Inferior parietal cortex (tissue), 1 donor: ENCODE measurements around the gene HCRTR2.
"Not testable (repeated sequence)": the region's sequence is repeated elsewhere in the genome, so short reads cannot be mapped to it uniquely, and the experiment has no call there.

Experiments used
- DNase-seq: peaks from one replicate; pipeline ENCODE4 v3.0.0-alpha.2; 2016; ENCODE audit errors: extremely low spot score

The HCRTR2 gene

DNA sequence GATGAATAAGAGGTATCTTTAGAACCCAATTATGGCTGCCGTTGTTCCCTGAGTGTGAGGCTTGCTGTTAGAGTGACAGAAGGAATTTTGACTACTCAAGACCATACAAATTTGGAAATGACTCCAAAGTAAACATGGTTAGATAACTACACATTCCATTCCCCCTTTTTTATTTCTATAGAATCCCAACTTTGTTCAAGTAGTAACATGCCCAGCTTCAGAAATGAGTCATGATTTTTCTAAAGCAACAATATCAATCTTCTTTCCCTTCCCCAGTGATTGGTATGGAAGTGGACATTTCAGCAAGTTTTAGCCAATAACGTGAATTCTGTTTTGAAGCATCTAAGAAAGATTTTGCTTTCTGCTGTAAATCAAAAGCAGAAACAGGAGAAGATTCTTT lies 37.8 kb downstream of the HCRTR2 start:
- no peak for DNase-seq

DNA sequence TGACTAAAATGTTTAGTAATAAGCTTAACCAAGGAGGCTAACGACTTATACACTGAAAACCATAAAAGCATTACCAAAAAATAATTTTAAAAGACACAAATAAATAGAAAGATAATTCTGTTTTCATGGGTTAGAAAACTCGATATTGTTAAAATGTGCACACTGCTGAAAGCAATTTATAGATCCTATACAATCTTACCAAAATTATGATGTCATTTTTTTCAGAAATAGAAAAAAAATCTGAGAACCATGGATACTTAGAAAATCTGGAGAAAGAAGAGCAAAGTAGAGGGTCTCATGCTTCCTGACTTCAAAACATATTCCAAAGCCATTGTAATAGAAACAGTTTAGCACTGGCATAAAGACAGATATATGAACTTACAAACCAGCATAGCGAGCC lies 46.6 kb downstream of the HCRTR2 start:
- no peak for DNase-seq

DNA sequence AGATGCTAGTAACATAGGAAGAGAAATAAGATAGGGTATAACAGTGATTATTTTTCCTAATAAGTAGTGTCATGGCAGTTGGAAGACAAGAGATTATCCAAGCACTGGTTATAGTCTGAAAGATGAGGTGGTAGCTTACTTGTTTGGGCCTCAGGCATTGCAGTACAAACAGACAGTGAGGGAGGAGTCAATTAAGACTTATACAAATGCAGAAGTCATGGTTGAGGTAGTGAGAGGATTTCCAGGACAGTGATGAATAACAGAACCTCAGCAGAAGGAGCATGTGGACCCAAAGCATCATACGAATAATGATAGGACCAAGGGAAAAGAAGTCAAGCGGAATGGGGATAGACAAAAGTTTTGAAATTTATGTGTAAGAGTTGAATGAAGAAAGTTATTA lies 53.5 kb downstream of the HCRTR2 start:
- no peak for DNase-seq

DNA sequence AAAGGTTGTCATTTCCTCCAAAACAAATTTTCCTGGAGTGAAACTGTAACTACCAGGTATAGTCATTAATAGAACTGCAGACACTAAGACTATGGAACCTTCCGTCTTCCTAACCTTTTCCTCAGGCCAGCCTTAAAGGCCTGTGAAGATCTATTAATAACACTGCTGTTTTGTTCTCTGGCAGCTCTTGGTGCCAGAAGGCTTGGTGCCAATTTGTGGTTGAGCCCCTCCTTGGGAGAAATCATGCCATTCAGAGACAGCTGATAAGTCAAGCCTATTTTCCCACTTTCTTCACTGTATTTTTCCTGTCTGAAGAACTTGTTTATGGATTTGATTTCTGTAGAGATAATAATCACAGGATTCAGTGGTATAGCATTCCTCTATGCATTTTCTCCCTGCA lies 64.8 kb downstream of the HCRTR2 start:
- DNase-seq, result no peak

DNA sequence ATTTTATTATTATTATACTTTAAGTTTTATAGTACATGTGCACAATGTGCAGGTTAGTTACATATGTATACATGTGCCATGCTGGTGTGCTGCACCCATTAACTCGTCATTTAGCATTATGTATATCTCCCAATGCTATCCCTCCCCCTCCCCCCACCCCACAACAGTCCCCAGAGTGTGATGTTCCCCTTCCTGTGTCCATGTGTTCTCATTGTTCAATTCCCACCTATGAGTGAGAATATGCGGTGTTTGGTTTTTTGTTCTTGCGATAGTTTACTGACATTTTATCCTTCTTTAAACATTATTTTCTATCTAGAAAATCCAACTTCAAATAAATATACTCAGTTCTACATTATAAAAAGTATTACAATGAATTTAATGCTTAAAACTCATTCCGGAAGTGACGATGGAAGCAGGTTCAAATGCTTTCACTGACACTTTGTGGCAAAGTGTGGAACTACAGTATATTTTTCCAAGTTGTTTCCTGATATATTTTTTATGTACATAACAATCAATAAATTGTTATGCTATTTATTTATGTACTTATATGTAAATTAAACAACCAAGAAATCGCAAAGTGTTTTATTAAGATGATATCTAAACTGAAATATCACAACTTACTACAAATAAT lies 66.8 kb downstream of the HCRTR2 start:
- DNase-seq, result peak; percentile 45

DNA sequence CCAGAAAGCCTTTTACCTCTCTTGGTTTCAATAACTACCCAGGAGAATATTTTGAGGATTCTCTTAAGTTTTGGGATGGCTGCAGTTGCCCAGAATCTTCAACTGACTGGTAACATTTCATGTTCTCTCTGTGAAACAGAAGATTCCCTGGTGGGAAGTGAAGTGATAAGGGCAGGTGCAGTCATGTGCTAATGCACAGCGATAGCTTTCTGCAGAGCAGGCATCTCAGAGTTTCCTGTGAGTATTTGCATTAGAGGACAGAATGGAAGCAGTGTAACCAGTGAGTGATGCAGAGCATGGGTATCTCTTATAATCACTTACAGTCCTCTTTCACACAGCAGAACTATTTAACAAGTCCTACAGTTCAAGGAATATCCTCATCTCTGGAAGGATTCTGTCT lies 76.1 kb downstream of the HCRTR2 start:
- DNase-seq, result no peak

DNA sequence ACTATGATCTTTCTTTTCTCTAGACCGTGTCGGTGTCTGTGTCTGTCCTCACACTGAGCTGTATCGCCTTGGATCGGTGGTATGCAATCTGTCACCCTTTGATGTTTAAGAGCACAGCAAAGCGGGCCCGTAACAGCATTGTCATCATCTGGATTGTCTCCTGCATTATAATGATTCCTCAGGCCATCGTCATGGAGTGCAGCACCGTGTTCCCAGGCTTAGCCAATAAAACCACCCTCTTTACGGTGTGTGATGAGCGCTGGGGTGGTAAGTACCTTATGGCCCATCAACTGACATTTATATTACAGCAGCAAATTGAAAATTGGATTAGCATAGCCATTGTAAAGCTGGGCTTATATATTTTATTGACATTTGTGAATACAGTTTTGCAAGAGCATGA lies 80.8 kb downstream of the HCRTR2 start:
- no peak for DNase-seq

DNA sequence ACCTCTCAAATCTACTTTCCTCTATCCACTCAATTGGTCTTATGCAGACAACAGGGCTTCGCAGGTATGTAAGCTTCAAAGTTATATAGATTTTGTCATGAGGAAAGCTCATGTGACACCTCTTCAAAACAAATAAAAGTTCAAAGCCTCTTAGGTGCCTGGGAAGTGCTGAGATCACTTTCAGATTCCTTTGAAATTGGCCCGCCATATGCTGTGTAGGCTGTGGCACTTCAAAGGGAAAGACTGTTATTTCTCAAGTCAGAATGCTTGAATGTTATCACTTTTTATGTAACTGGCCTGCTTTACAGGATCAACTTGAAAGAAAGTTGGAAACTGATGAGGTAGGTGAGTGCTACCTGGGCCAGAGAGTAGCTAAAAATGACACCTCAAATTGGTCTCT lies 85.9 kb downstream of the HCRTR2 start:
- DNase-seq, result no peak

DNA sequence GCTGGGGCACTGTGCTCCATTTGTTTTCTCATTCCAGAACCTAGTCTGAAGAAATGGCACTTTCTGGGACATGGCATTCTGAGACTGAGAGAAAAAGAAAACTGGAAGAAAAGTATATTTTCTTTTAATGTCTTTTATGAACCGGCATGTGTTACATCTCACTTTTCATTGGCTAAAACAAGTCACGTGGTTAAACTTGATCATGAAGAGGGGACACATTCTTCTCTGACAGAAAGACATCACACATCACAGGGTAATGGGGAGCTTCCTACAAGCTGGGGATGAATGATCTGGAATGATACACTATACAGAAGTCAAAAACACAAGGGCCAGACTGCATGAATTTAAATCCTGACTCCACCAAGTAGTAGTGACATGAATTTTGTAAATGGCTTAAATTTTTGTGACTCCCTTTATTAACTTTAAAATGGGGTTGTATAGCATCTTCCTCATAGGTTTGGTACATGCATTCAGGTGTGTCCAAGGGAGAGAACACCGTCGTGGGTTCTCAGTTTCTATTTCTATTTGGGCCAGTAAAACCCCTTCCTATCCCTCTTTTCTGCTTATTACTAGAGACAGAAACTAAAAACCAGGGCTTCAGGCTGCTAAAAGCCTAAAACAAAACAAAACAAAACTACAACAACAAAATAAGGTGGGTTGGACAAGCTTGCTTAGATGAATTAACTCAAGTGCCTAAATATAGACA lies 91.2 kb downstream of the HCRTR2 start:
- no peak for DNase-seq

DNA sequence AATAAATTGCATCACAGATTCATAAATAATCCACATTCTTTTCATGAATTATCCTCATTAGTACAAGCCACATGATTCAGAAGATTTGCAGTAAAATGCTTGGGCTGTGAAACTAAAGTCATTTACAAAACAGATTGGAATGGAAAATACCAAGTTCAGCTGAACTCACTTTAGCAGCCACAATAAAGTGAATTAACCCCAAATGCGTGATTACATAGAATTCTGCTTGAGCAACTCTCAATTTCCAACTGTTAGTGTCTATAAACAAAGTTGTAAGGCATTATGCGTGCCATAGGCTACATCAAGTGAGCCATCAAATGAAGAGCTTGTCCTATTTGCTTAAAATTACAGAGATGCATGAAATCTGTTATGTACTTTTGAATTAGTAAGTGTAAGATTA lies 92.6 kb downstream of the HCRTR2 start:
- no peak for DNase-seq

DNA sequence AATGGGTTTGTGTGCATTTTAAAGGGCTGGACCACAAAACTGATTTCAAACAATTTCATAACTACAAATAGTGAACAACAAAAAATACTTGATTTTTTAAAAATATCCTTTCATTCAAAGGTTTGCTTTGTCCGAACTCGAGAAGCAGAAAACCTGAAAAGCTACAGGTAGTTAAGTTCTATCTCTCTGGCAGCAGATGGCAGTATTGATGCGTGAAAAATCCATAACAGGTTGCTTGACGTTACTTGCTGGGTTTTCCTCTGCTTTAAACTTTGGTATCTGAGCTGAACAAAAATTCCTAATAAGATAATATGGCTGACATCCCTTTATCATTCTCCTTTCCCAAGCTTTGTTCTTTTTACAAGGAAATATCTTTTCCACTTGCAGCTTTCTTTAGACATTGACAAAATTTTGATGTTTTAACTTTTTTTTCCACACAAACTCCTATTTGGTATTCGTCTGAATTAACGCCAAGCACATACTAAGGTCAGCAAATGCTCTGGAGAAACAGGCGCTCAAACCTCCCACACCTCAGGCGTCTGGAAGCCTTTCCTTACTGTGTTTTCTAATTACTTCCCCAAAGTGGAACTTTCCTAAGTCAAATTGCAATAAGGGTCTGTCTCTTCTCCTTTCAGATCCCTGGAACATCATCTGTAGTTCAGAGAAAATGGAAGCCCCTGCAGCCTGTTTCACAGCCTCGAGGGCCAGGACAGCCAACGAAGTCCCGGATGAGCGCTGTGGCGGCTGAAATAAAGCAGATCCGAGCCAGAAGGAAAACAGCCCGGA lies 102.6 kb downstream of the HCRTR2 start:
- DNase-seq, result peak; percentile 55

DNA sequence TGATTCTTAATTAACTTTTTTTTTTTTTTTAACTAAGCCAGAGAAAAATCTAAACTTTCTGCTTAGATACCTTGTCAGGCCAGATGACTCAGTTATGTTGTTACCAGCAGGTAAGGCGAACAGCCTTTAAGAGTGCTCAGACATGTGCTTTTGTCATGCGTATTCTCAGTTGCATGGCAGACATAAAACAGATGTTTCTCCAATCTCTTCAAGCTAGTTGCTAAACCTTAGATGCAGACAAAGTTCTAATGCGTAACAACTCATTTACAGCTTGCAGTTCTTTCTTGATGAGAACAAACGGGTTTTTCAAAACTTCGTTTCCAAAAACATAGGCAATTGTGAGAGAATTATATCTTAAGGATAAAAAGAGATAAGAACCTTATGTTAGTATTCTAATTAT lies 103.3 kb downstream of the HCRTR2 start:
- DNase-seq, result no peak

DNA sequence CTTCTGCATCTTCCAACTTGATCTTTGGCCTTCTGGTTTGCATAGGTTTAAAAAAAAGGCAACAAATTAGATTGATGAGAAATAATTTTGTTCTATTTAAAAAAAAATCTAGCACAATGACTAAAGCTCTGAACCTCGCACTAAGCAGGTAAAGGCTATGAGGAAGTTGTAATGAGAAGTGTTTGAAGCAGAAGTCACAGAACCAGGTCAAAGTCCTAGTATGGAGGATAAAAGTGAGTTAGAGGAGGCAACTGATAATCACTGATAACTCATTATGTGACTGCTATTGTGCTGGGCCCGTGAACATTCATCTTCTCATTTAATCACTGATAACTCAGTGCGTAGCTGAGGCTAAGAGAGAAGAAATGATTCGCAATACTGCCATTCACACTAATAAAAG lies 106.9 kb downstream of the HCRTR2 start:
- DNase-seq, result no peak

DNA sequence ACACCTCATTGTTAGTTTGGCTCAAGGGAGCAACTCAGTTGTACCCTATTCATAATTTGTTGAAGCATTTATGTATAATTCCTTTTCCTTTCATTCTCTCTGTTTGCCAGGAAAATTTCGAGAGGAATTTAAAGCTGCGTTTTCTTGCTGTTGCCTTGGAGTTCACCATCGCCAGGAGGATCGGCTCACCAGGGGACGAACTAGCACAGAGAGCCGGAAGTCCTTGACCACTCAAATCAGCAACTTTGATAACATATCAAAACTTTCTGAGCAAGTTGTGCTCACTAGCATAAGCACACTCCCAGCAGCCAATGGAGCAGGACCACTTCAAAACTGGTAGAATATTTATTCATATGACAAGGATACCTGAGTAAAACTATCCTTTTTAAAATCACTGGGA lies 107.8 kb downstream of the HCRTR2 start:
- DNase-seq, result no peak

DNA sequence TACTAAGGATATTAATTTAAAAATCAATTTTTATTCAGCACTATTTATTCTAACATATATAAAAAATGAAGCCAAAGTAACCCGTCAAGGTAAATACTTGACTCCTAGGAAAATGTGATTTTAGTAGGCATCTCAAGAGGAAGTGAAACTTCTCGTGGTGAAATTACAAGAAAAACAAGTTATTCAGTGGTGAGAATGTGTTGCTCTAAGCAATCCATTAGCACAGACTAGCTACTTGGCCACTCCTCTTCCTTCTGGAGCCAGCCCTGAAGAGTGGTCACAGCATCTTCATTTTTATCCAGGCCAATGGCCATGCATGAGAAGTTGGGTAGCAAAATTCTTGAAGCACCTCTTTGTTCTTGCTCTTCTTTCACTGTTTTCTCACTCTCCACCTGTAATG lies 112.5 kb downstream of the HCRTR2 start:
- no peak for DNase-seq

DNA sequence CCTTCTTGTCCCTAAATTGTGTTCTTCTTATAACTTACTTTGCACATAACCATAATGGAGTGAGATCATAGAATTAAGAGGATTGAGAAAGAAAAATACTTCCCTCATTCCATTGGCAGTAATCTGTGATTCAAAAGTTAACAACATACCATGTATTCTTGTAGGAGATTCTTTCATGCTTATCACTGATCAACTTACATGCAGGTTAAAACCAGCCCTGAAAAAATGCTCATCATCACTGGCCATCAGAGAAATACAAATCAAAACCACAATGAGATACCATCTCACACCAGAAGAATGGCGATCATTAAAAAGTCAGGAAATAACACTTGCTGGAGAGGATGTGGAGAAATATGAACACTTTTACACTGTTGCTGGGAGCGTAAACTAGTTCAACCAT lies 116.4 kb downstream of the HCRTR2 start:
- no peak for DNase-seq

DNA sequence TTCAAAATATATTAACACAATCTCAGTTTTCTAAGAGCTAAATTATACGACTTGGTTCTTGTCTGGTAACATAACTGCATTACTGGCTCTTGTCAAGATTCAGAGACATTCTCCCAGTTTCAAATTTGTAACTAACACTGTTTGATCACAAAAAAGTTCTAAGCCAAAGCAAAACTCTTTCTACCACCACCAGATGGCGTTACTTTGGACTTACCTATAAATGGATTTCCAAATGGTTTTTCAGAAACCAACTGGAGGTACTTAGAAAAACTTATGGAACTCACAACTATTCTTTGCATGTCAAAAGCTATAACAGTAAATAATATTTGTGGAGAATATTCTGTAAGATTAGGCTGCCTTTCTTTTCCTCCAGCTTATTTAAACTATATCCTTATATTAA lies 118.8 kb downstream of the HCRTR2 start:
- DNase-seq, result no peak

DNA sequence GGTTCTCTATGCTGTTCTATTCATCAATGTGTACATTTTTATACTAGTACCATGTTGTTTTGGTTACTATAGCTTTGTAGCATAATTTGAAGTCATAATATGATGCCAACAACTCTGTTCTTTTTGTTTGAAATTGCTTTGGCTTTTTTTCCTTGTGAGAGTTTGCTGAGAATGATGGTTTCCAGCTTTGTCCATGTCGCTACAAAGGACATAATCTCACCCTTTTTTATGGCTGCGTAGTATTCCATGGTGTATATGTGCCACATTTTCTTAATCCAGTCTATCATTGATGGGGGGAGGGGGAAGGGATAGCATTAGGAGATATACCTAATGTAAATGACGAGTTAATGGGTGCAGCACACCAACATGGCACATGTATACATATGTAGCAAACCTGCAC lies 122.9 kb downstream of the HCRTR2 start:
- DNase-seq, result not testable (repeated sequence)

DNA sequence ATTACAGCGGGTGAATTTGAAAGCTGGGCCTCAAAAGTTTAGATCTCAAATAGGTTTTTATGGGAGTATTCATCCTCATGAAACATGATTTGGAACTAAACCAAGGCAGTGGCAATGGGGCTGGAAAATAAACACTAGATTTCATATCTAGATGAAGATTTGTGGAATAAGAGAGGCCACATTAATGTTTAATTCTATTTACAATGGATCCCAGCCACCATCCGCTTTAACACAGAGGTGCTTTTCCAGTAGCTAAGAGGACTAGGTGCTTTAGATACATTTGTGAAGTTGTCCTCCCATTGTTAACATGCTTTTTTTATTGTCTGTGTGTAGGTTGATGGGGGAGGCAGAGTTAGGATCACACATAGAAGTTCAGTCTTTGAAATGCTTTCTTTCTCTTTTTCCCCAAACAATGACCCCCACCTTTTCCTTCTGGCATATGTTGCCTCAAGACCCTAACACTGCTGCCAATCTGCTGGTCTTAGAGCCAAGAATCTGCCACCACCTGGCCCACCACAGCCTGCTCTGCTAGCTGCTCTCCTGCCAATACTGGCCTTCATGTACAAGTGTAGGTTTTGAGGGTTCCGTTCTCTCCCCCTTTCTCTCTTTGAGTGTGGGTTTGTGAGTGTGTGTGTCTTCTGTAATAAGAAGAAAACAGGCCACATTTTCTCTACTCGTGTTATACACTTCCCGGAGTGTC lies 125.1 kb downstream of the HCRTR2 start:
- DNase-seq, result no peak

DNA sequence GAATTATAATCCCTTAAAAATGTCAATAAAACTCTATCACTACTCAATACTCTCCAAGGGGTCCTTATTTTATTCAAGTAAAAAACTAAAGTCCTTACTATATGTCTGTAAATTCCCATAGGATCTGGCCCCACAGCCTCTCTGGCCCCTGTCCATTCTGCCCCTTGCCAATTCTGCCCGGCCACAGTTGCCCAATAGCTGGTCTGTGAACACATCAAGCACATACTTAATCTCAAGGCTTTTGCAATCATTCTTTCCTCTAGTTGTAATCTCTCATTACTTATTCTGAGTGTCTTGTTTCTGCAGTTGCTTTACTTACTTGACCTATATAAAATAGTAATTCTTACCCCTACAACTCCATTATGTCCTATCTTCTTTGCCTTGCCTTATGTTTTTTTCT lies 130.4 kb downstream of the HCRTR2 start:
- DNase-seq, result no peak

DNA sequence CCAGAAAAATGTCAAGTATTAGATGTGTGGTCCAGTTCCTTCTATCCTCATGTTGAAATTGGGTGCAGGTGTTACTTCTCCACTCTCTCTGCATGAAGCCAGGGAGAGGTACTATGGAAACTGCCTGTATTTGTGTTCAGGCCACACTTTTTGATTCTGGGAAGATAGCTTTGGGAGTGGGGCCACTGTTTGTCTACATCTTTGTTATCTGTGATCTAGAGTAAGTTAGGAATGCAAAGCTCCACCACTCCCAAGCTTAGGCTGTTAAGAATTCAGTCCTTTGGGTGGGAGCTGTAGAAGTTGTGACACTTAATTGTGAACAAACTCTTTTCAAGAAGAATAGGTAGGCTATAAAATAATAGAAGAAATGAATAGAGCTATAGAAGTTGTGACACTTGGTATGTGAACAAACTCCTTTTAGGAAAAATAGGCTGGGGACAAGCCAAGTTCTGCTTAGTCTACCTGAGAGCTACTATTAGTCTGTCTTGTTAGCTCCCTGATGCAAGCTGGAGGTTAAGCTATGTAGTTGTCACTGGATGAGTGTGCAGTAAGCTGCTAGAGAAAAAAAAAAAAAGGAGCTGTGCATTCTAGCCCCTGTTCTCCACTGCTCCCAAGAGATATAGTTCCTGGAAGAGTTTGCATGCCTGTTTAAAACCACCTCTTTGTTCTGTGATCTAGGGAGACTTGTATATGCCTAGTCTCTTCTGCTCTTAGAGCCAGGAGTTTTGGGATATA lies 145.8 kb downstream of the HCRTR2 start:
- no peak for DNase-seq

DNA sequence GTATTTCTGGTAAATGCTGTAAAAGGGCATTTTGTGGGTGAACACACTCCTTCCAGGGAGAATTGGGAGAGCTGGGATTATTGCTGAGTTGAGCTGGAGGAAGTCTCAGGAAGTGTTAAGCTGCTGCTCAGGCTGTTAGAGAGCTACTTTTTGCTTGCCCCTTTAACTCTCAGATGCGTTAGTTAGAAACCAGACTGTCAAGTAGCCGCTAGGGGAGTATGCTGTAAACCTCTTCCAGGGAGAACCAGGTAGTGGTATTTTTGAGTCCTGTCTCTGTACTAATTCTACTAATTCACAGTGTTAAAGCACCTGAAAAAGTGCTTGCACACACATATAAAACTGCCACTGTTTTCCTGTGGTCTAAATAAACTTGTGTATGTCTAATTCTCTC lies 146.4 kb downstream of the HCRTR2 start:
- DNase-seq, result no peak
